H1 (cell line): ENCODE results near the gene DYRK1B. TPM values are rescaled to one million over a fixed set of nuclear protein-coding genes. Genes with fewer than 3 reads are reported as not detected.

Experiments used
- CTCF ChIA-PET: fragments of 300-600 bp; sonication (Branson Sonifier 250); formaldehyde crosslinking; loops from one replicate; lab custom pipeline; 2021; ENCODE audit not compliant: partially characterized antibody; lab: Charles Lee
- POLR2A ChIA-PET: fragments of 300-600 bp; sonication (Branson Sonifier 250); formaldehyde crosslinking; loops from one replicate; lab custom pipeline; 2021; ENCODE audit warnings: inconsistent platforms; ENCODE audit not compliant: partially characterized antibody; lab: Charles Lee
- DNase-seq, 2 experiments: peaks; one replicate each; pipeline versions ENCODE4 v3.0.0 to v3.0.0-alpha.2; 2010 to 2022; ENCODE audit warnings: low spot score in 2 of 2, low read depth in 1 of 2, mixed read lengths in 1 of 2
- FAIRE-seq: peaks from 2 replicates; lab custom pipeline; 2011; peaks lifted over from hg19 to GRCh38; lab: Jason Lieb, UNC
- H2AFZ ChIP-seq: 2 replicates; pipeline ENCODE4 v1.8.1; 2012; ENCODE audit warnings: low read length, inconsistent platforms
- H2AK5ac ChIP-seq: 2 replicates; pipeline ENCODE4 v1.6.1; 2013; ENCODE audit warnings: low read depth, low read length
- H2BK120ac ChIP-seq: replicated peaks from 2 replicates; pipeline ENCODE3; 2013; ENCODE audit warnings: low read depth, low read length, inconsistent platforms
- H2BK12ac ChIP-seq: 2 replicates; pipeline ENCODE4 v1.6.1; 2013; ENCODE audit warnings: low read depth, low read length
- H2BK15ac ChIP-seq: 2 replicates; pipeline ENCODE4 v1.6.1; 2013; ENCODE audit warnings: low read length
- H2BK20ac ChIP-seq: 2 replicates; pipeline ENCODE4 v1.6.1; 2013; ENCODE audit warnings: low read length
- H2BK5ac ChIP-seq: 2 replicates; pipeline ENCODE4 v1.6.1; 2013; ENCODE audit warnings: low read depth, low read length
- H3K14ac ChIP-seq: 2 replicates; pipeline ENCODE4 v1.6.1; 2013; ENCODE audit warnings: inconsistent platforms; ENCODE audit not compliant: insufficient read length
- H3K18ac ChIP-seq: 2 replicates; pipeline ENCODE4 v1.6.1; 2013; ENCODE audit warnings: low read length; ENCODE audit errors: extremely low read depth
- H3K23ac ChIP-seq: 2 replicates; pipeline ENCODE4 v1.6.1; 2013; ENCODE audit warnings: inconsistent platforms; ENCODE audit not compliant: insufficient read length
- H3K23me2 ChIP-seq: 2 replicates; pipeline ENCODE4 v1.6.1; 2013; ENCODE audit warnings: low read depth, low read length
- H3K27ac ChIP-seq: 2 replicates; pipeline ENCODE4 v1.6.1; 2011; ENCODE audit warnings: low read depth, low read length, inconsistent platforms
- H3K27me3 ChIP-seq, 4 experiments: replicated peaks in 1 of 4; 1 replicate in 1 of 4; 2 replicates in 3 of 4; pipeline versions ENCODE4 v1.6.1 to v1.8.1; 2011 to 2013; ENCODE audit warnings: low read length in 3 of 4, mild to moderate bottlenecking in 3 of 4, inconsistent platforms in 2 of 4, mixed read lengths in 2 of 4, moderate library complexity in 1 of 4; ENCODE audit not compliant: control insufficient read depth in 3 of 4, insufficient read depth in 3 of 4; ENCODE audit errors: extremely low read depth in 1 of 4
- H3K36me3 ChIP-seq, 4 experiments: 2 replicates each; pipeline versions ENCODE4 v1.6.1 to v1.8.1; 2011 to 2013; ENCODE audit warnings: mild to moderate bottlenecking in 4 of 4, low read length in 3 of 4, moderate library complexity in 2 of 4, control low read depth in 1 of 4, inconsistent platforms in 1 of 4; ENCODE audit not compliant: insufficient read depth in 4 of 4, control insufficient read depth in 2 of 4
- H3K4ac ChIP-seq: replicated peaks from 2 replicates; pipeline ENCODE3; 2013; ENCODE audit warnings: low read length, low read depth, mixed read lengths, inconsistent platforms; ENCODE audit not compliant: insufficient read length
- H3K4me1 ChIP-seq, 4 experiments: replicated peaks in 1 of 4; 1 replicate in 1 of 4; 2 replicates in 3 of 4; pipeline versions ENCODE4 v1.6.1 to v1.8.1; 2011 to 2013; ENCODE audit warnings: low read length in 3 of 4, inconsistent platforms in 2 of 4, mixed read lengths in 1 of 4; ENCODE audit not compliant: insufficient read depth in 4 of 4, control insufficient read depth in 3 of 4
- H3K4me2 ChIP-seq, 2 experiments: 2 replicates each; pipeline versions ENCODE4 v1.6.1 to v1.8.1; 2011 to 2013; ENCODE audit warnings: low read depth in 2 of 2, low read length in 2 of 2, control low read depth in 1 of 2, inconsistent platforms in 1 of 2, mild to moderate bottlenecking in 1 of 2; ENCODE audit not compliant: insufficient read depth in 1 of 2
- H3K4me3 ChIP-seq, 4 experiments: fragments of 200-600, 300-600 bp in 1 of 4; sonication (generic), shearing (Covaris generic), sonication (Bioruptor Twin) in 1 of 4; 2 replicates each; pipeline versions ENCODE4 v1.5.1 to v1.8.1; 2011 to 2016; ENCODE audit warnings: low read length in 4 of 4, low read depth in 3 of 4, control low read depth in 2 of 4, inconsistent platforms in 2 of 4, mild to moderate bottlenecking in 2 of 4, mixed read lengths in 1 of 4, moderate library complexity in 1 of 4; ENCODE audit not compliant: insufficient read depth in 2 of 4; ENCODE audit errors: extremely low read depth in 1 of 4
- H3K56ac ChIP-seq: replicated peaks from 2 replicates; pipeline ENCODE3; 2013; ENCODE audit warnings: low read depth, mild to moderate bottlenecking, mixed read lengths, low read length, inconsistent platforms; ENCODE audit not compliant: insufficient read length
- H3K79me1 ChIP-seq: 2 replicates; pipeline ENCODE4 v1.6.1; 2013; ENCODE audit warnings: low read depth, low read length, control low read depth
- H3K79me2 ChIP-seq, 2 experiments: 2 replicates each; pipeline versions ENCODE4 v1.6.1 to v1.8.1; 2012 to 2013; ENCODE audit warnings: low read length in 2 of 2, mild to moderate bottlenecking in 2 of 2, inconsistent platforms in 1 of 2; ENCODE audit not compliant: insufficient read depth in 2 of 2, control insufficient read depth in 1 of 2
- H3K9ac ChIP-seq, 4 experiments: replicated peaks in 1 of 4; 1 replicate in 1 of 4; 2 replicates in 3 of 4; pipeline versions ENCODE4 v1.6.1 to v1.8.1; 2011 to 2013; ENCODE audit warnings: low read depth in 3 of 4, low read length in 3 of 4, control low read depth in 2 of 4, mild to moderate bottlenecking in 2 of 4, moderate library complexity in 2 of 4, inconsistent platforms in 1 of 4; ENCODE audit errors: extremely low read depth in 1 of 4
- H3K9me3 ChIP-seq, 2 experiments: 2 replicates each; pipeline versions ENCODE4 v1.6.1 to v1.8.1; 2012 to 2013; ENCODE audit warnings: mild to moderate bottlenecking in 2 of 2, moderate library complexity in 2 of 2, control low read depth in 1 of 2, inconsistent platforms in 1 of 2, low read depth in 1 of 2, low read length in 1 of 2, mixed read lengths in 1 of 2; ENCODE audit not compliant: insufficient read depth in 2 of 2
- H4K20me1 ChIP-seq, 2 experiments: replicated peaks in 1 of 2; 2 replicates each; pipeline versions ENCODE3 to v1.8.1; 2011 to 2013; ENCODE audit warnings: inconsistent platforms in 2 of 2, low read length in 2 of 2, mild to moderate bottlenecking in 1 of 2; ENCODE audit not compliant: insufficient read depth in 2 of 2, control insufficient read depth in 1 of 2
- H4K5ac ChIP-seq: 2 replicates; pipeline ENCODE4 v1.6.1; 2013; ENCODE audit warnings: low read length, low read depth, mixed read lengths, inconsistent platforms; ENCODE audit not compliant: insufficient read length
- H4K8ac ChIP-seq: 2 replicates; pipeline ENCODE4 v1.8.0; 2013; ENCODE audit warnings: mild to moderate bottlenecking, moderate library complexity, low read length, inconsistent platforms; ENCODE audit not compliant: insufficient read depth; ENCODE audit errors: extremely low read depth
- H4K91ac ChIP-seq: replicated peaks from 2 replicates; pipeline ENCODE3; 2013; ENCODE audit warnings: low read length, mixed read lengths, inconsistent platforms; ENCODE audit not compliant: insufficient read length
- CBX5 ChIP-seq: fragments of 300-800, 300-1000 bp; sonication (generic); IDR thresholded peaks from 2 replicates; pipeline ENCODE4 v1.7.1; 2016; ENCODE audit warnings: antibody characterized with exemption, low read length, low read depth
- CBX8 ChIP-seq: fragments of 300-800, 300-1000 bp; sonication (generic); IDR thresholded peaks from 2 replicates; pipeline ENCODE4 v1.7.1; 2016; ENCODE audit warnings: low read depth, low read length, borderline replicate concordance
- CHD1 ChIP-seq: IDR thresholded peaks from 2 replicates; pipeline ENCODE4 v1.6.1; 2012; ENCODE audit warnings: low read depth, low read length, improper control_type of control experiment
- CTBP2 ChIP-seq: IDR thresholded peaks from 2 replicates; pipeline ENCODE4 v1.7.0; 2011; ENCODE audit warnings: borderline replicate concordance, mild to moderate bottlenecking, moderate library complexity, mixed read lengths, low read length; ENCODE audit not compliant: insufficient read depth, insufficient read length
- HDAC2 ChIP-seq, 2 experiments: fragments of 300-600 bp in 1 of 2; sonication (generic) in 1 of 2; IDR thresholded peaks; 2 replicates each; pipeline ENCODE4 v1.6.1; 2011 to 2012; ENCODE audit warnings: low read depth in 2 of 2, low read length in 2 of 2, mild to moderate bottlenecking in 2 of 2, moderate library complexity in 2 of 2, borderline replicate concordance in 1 of 2, inconsistent platforms in 1 of 2
- KDM1A ChIP-seq: fragments of 200-600, 300-600 bp; sonication (generic); IDR thresholded peaks from 2 replicates; pipeline ENCODE4 v1.7.1; 2016; ENCODE audit warnings: mild to moderate bottlenecking, low read length, borderline replicate concordance
- KDM5A ChIP-seq: fragments of 200-600 bp; IDR thresholded peaks from 2 replicates; pipeline ENCODE4 v1.7.1; 2012; ENCODE audit warnings: mild to moderate bottlenecking, low read length, inconsistent platforms, mixed read lengths
- POU5F1 ChIP-seq: IDR thresholded peaks from 2 replicates; pipeline ENCODE4 v1.6.1; 2011; ENCODE audit warnings: low read depth, mild to moderate bottlenecking, low read length, moderate library complexity
- RFX5 ChIP-seq: IDR thresholded peaks from 2 replicates; pipeline ENCODE4 v1.6.1; 2011; ENCODE audit warnings: low read depth, low read length, improper control_type of control experiment, borderline replicate concordance
- SAP30 ChIP-seq: fragments of 300-600 bp; sonication (generic); IDR thresholded peaks from 2 replicates; pipeline ENCODE4 v1.7.1; 2012; ENCODE audit warnings: low read length, moderate library complexity, mild to moderate bottlenecking, inconsistent platforms; ENCODE audit not compliant: insufficient read depth, insufficient replicate concordance
- SIRT6 ChIP-seq: IDR thresholded peaks from one replicate; pipeline ENCODE4 v1.7.1; 2012; ENCODE audit warnings: low read length, inconsistent platforms
- SP2 ChIP-seq: IDR thresholded peaks from 2 replicates; pipeline ENCODE4 v1.6.1; 2012; ENCODE audit warnings: mild to moderate bottlenecking, low read length, inconsistent platforms
- SUZ12 ChIP-seq: fragments of 200-600 bp; sonication (generic); IDR thresholded peaks from 2 replicates; pipeline ENCODE4 v1.6.1; 2012; ENCODE audit warnings: mild to moderate bottlenecking, inconsistent platforms, low read length, moderate library complexity, mixed read lengths
- TAF7 ChIP-seq: optimal IDR thresholded peaks from 2 replicates; pipeline ENCODE3; 2011; ENCODE audit warnings: low read depth, mild to moderate bottlenecking, inconsistent platforms, low read length, moderate library complexity, borderline replicate concordance
- WGBS, 2 experiments: shearing (Covaris generic) in 1 of 2; methylation state at CpG; one replicate each; pipeline versions ENCODE4 v1.1.6 to v1.1.7; 2013 to 2015; ENCODE audit warnings: low lambda C conversion rate in 2 of 2, mixed read lengths in 2 of 2, inconsistent platforms in 1 of 2, low coverage in 1 of 2, missing lambda C conversion rate in 1 of 2; ENCODE audit not compliant: insufficient replicate concordance in 2 of 2, insufficient coverage in 1 of 2, insufficient read length in 1 of 2; ENCODE audit errors: extremely low coverage in 1 of 2, missing lambda C conversion rate in 1 of 2; 5-methylcytosine and 5-hydroxymethylcytosine counted together
- polyA plus RNA-seq, 7 experiments: library from polyadenylated mRNA; depleted of rRNA in 3 of 7; stranded (reverse) in 5 of 7; unstranded in 2 of 7; fragments of >200 nt in 5 of 7; fragments of 200-250 nt in 2 of 7; gene quantifications; 1 replicate in 5 of 7; 2 replicates in 1 of 7; 4 replicates in 1 of 7; pipeline versions ENCODE4 v1.2.1 to v1.2.3, GENCODE V29; 2011 to 2013; ENCODE audit warnings: missing spikeins in 2 of 7, mixed read lengths in 2 of 7
- total RNA-seq: library from RNA; stranded (reverse); fragmentation: NEBNext Ultra II Directional; extraction: Animal tissue kit (Norgen Biotek cat#: 25700); gene quantifications from 2 replicates; pipeline ENCODE4 v1.2.1, GENCODE V29; 2021

DYRK1B gene
- total and polyA plus RNA-seq, 2 of the 8 experiments (the other 6 are each of a cell fraction or from before 2014, with no cell fraction given), result 6.9 to 14.8 TPM

- Histone ChIP-seq H2BK120ac (no peak within 1 kb of the TSS), H3K14ac (no peak within 1 kb of the TSS), H3K9ac (no peak within 1 kb of the TSS), H2BK15ac (no peak within 1 kb of the TSS), H2BK5ac (no peak within 1 kb of the TSS), H3K36me3 (no peaks in the 10 kb centered on the region), H3K23me2 (no peaks in the 10 kb centered on the region), H3K79me1 (no peaks in the 10 kb centered on the region), H3K23ac (no peak within 1 kb of the TSS), H3K4me2 (no peak within 1 kb of the TSS), H3K79me2 (no peaks in the 10 kb centered on the region), H2BK12ac (no peak within 1 kb of the TSS), H4K91ac (no peak within 1 kb of the TSS), H4K8ac (no peak within 1 kb of the TSS), H3K4me3 (no peak within 1 kb of the TSS), H2AFZ (no peak within 1 kb of the TSS), H3K56ac (no peak within 1 kb of the TSS), H4K5ac (no peak within 1 kb of the TSS), H3K27me3 (no peaks in the 10 kb centered on the region), H3K9me3 (no peaks in the 10 kb centered on the region), H2AK5ac (no peak within 1 kb of the TSS), H3K18ac (no peak within 1 kb of the TSS), H3K4me1 (no peaks in the 10 kb centered on the region), H4K20me1 (no peaks in the 10 kb centered on the region), H3K27ac (no peak within 1 kb of the TSS), H3K4ac (no peak within 1 kb of the TSS), H2BK20ac (no peak within 1 kb of the TSS)
- DNase-seq (no peak), FAIRE-seq (no peak)
- POLR2A ChIA-PET, result no interaction called here
- CTCF ChIA-PET, result interaction anchor here (0.6 to 2.5 kb wide), 2 partner anchors 12 to 14 kb away, joined by 3 to 7 read pairs; no protein-coding TSS in a partner anchor
- WGBS, 2 experiments, result 72% methylated on average over 4 of the region's 4 CpGs; no CpG with 5 or more reads in 1 of the 2 experiments
- no peak for TF ChIP-seq CBX8
- TF ChIP-seq CHD1, result no peak
- no peak for TF ChIP-seq CBX5
- no peak for TF ChIP-seq CTBP2
- TF ChIP-seq HDAC2 (IDR thresholded peaks at IDR 0.05; ENCODE audit: borderline replicate concordance in 1 of 2, low read depth in 2 of 2, low read length in 2 of 2), result no peak
- no peak for TF ChIP-seq SAP30
- TF ChIP-seq SIRT6, result no peak
- TF ChIP-seq POU5F1, result no peak
- no peak for TF ChIP-seq SP2
- no peak for TF ChIP-seq TAF7
- TF ChIP-seq KDM1A, result no peak
- TF ChIP-seq KDM5A, result no peak
- no peak for TF ChIP-seq RFX5
- no peak for TF ChIP-seq SUZ12
These were observed 55.2 kb downstream of the DYRK1B start, which contains the start of gene LEUTX for GRCh38 chr19:39778763-39779162. Gene LEUTX, plus strand, starts transcription at chr19:39778854. Its CDS starts 67 bp downstream, at chr19:39778921.
